SH-SY5Y (cell line): ENCODE data around the gene PRXL2A.

ENCODE experiments used
- GATA2 ChIP-seq: IDR thresholded peaks from 2 replicates; pipeline ENCODE4 v1.6.1; 2011; ENCODE audit warnings: mild to moderate bottlenecking, low read depth, low read length
- GATA3 ChIP-seq: IDR thresholded peaks from 2 replicates; pipeline ENCODE4 v1.6.1; 2011; ENCODE audit warnings: low read depth, mild to moderate bottlenecking, low read length, moderate library complexity

- TF ChIP-seq GATA3 (no peak), GATA2 (no peak)
Measured at GRCh38 chr10:80473096-80473657, 64.8 kb downstream of the PRXL2A start.
